Left lung (tissue), 10 donors: ENCODE data around the gene NTRK1. TPM values are rescaled to one million over a fixed set of nuclear protein-coding genes. Genes with fewer than 3 reads are reported as not detected.

ENCODE experiments used
- ATAC-seq: fragments of 200-7000 bp; cut with Tn5 transposase; one replicate; pipeline ENCODE4 v1.9.1; 2020; ENCODE audit warnings: moderate library complexity
- DNase-seq, 4 donors: peaks; one replicate each; pipeline ENCODE4 v3.0.0-alpha.2; 2013 to 2020
- H3K27ac ChIP-seq, 2 donors: fragments of 200-600 bp; sonication (generic) in 1 of 2; one replicate each; pipeline versions ENCODE4 v1.5.0 to v1.8.0; 2020 to 2021
- H3K27me3 ChIP-seq, 2 donors: fragments of 200-600 bp; sonication (generic) in 1 of 2; one replicate each; pipeline versions ENCODE4 v1.5.0 to v1.8.0; 2020 to 2021
- H3K36me3 ChIP-seq, 2 donors: fragments of 200-600 bp; sonication (generic) in 1 of 2; one replicate each; pipeline versions ENCODE4 v1.5.0 to v1.8.0; 2020 to 2021
- H3K4me1 ChIP-seq, 2 donors: fragments of 200-600 bp; one replicate each; pipeline ENCODE4 v1.8.0; 2021
- H3K4me3 ChIP-seq, 2 donors: fragments of 200-600 bp; sonication (generic) in 1 of 2; one replicate each; pipeline versions ENCODE4 v1.5.0 to v1.8.0; 2020 to 2021; ENCODE audit warnings: mild to moderate bottlenecking in 1 of 2
- H3K9me3 ChIP-seq, 2 donors: fragments of 200-600 bp; sonication (generic) in 1 of 2; one replicate each; pipeline versions ENCODE4 v1.5.0 to v1.8.0; 2020 to 2021
- intact Hi-C, 2 donors: fragments of 100-400 bp; cut with DNase I; formaldehyde crosslinking; loops; one replicate each; pipeline versions ENCODE4 v1.11.2 to v1.14.2; 2022
- polyA plus RNA-seq, 6 donors: library from polyadenylated mRNA; unstranded; fragments of 120-200 nt; gene quantifications; one replicate each; pipeline ENCODE4 v1.2.1, GENCODE V29; 2013; ENCODE audit not compliant: insufficient read length in 6 of 6
- total RNA-seq, 2 donors: library from RNA; stranded (reverse); fragmentation: NEBNext Ultra II Directional; extraction: Animal tissue kit (Norgen Biotek cat#: 25700); gene quantifications; one replicate each; pipeline ENCODE4 v1.2.1, GENCODE V29; 2021
- TF ChIP-seq, protein P1 (sequence below), 2 donors: fragments of 200-600 bp; sonication (generic) in 1 of 2; IDR thresholded peaks; one replicate each; pipeline versions ENCODE4 v1.5.0 to v1.8.0; 2021; ENCODE audit warnings: antibody characterized with exemption in 2 of 2
- donor health status: DM: no; HTN: yes; CAD: no.
- donor health status: DM: no; HTN: no; CAD: no.

Gene NTRK1
- total and polyA plus RNA-seq, 8 donors, result 0.15 to 0.97 (median 0.34) TPM; not detected in 1

DNA sequence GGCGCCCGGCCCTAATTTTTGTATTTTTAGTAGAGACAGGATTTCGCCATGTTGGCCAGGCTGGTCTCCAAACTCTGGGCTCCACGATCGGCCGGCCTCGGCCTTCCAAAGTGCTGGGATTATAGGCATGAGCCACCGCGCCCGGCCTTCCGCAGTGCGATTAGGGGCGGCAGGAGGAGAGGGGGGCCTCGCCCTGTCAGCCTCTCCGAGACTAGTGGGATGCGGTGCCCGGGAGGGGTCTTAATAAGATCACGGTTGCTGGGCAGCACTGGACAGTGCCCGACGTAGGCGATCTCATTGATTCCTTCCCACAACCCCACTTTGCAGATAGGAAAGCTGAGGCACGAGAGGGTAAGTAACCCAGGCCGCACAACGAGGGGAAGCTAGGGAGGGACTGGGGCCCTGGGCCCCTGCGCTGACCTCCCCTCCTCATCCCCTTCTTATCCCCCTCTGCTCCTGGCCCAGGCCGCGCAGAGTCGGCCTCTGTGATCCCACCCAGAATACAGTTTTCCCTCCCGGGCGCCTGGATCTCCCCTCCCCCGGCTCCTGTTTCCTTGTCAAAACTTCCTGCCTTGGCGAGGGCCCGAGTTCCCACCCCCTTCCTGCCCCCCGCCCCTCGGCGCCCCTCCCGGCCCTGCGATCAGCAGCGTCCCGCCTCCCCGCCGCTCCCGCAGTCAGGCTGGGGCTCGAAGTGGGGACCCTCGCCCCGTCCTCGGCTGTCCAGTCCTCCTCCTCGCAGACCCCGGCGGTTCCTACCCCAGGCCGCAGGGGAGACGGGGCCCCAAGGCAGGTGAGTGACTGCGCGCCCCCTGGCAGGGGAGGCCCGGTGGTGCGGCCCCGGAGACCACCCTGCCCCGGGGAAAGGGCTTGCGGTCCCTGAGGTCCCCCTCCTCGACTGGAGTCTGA, 32.6 kb downstream of the NTRK1 start, which contains the start of gene PEAR1:
TSS of gene PEAR1 (plus strand) at position 671 of the 906 bp plus-strand sequence. CDS start 10,209 bp downstream, outside the sequence.
- no peaks in the 10 kb centered on the region for H3K36me3 ChIP-seq
- TF ChIP-seq, protein P1, sequence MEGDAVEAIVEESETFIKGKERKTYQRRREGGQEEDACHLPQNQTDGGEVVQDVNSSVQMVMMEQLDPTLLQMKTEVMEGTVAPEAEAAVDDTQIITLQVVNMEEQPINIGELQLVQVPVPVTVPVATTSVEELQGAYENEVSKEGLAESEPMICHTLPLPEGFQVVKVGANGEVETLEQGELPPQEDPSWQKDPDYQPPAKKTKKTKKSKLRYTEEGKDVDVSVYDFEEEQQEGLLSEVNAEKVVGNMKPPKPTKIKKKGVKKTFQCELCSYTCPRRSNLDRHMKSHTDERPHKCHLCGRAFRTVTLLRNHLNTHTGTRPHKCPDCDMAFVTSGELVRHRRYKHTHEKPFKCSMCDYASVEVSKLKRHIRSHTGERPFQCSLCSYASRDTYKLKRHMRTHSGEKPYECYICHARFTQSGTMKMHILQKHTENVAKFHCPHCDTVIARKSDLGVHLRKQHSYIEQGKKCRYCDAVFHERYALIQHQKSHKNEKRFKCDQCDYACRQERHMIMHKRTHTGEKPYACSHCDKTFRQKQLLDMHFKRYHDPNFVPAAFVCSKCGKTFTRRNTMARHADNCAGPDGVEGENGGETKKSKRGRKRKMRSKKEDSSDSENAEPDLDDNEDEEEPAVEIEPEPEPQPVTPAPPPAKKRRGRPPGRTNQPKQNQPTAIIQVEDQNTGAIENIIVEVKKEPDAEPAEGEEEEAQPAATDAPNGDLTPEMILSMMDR (IDR thresholded peaks at IDR 0.05), result no peak
- H3K9me3 ChIP-seq, result no peaks in the 10 kb centered on the region
- intact Hi-C loops, result no loop called here
- DNase-seq, result peak; percentile 47 to 82 (median 70)
- H3K4me1 ChIP-seq, result peaks cover 8 to 56% of the 10 kb centered on the region in 2 donors
- peak within 1 kb of the TSS; percentile 30 to 48 for H3K4me3 ChIP-seq
- peak within 1 kb of the TSS; percentile 77 to 84 for H3K27ac ChIP-seq
- peak; percentile 12 for ATAC-seq
- peaks cover 8 to 51% of the 10 kb centered on the region in 2 donors for H3K27me3 ChIP-seq

DNA sequence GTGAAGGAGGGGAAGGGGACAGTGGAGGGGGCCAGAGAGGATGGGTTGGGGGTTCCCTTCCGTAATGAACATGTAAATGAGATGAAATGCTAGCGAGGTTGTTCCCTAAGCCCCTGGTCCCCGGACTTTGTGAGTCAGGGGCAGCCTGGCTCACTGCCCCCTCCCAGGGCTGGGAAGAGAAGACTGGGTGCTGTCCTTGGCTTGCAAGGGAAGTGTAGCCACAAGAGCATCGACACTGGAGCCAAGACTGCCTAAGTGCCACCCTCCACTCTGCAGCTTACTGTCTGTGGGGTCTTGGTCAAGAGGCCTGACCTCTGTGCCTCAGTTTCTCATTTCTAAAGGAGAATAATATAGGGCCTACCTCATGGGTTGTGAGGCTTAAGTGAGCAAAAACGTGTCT, 33.3 kb downstream of the NTRK1 start:
- ATAC-seq (no peak), DNase-seq (peak in 1 of 4 donors; percentile 6)
- Histone ChIP-seq H3K36me3 (no peaks in the 10 kb centered on the region), H3K9me3 (no peaks in the 10 kb centered on the region), H3K4me1 (peaks cover 8 to 63% of the 10 kb centered on the region in 2 donors), H3K4me3 (peak overlapping the region; percentile 30 to 48), H3K27ac (peak overlapping the region; percentile 77 to 84), H3K27me3 (peaks cover 8 to 46% of the 10 kb centered on the region in 2 donors)
- TF ChIP-seq, protein P1 (IDR thresholded peaks at IDR 0.05), result no peak
- intact Hi-C loops, result no loop called here

GRCh38 chr1:156894711-156895454, 34.2 kb downstream of the NTRK1 start:
- no peak for ATAC-seq
- Histone ChIP-seq H3K4me3 (peak overlapping the region in 1 of 2 donors; percentile 48), H3K36me3 (no peaks in the 10 kb centered on the region), H3K27ac (peak overlapping the region; percentile 77 to 84), H3K27me3 (peaks cover 8 to 46% of the 10 kb centered on the region in 2 donors), H3K9me3 (no peaks in the 10 kb centered on the region), H3K4me1 (peaks cover 8 to 71% of the 10 kb centered on the region in 2 donors)
- TF ChIP-seq, protein P1 (IDR thresholded peaks at IDR 0.05), result no peak
- DNase-seq, result peak in 1 of 4 donors; percentile 61
- intact Hi-C loops, result no loop called here

GRCh38 chr1:156895455-156895812, 34.8 kb downstream of the NTRK1 start:
- Histone ChIP-seq H3K4me3 (peak overlapping the region in 1 of 2 donors; percentile 48), H3K36me3 (no peaks in the 10 kb centered on the region), H3K9me3 (no peaks in the 10 kb centered on the region), H3K27ac (peak overlapping the region; percentile 77 to 84), H3K4me1 (peaks cover 8 to 67% of the 10 kb centered on the region in 2 donors), H3K27me3 (peaks cover 8 to 46% of the 10 kb centered on the region in 2 donors)
- TF ChIP-seq, protein P1 (IDR thresholded peaks at IDR 0.05), result no peak
- intact Hi-C loops, result no loop called here
- DNase-seq (no peak), ATAC-seq (no peak)
